Measurements from ENCODE around the gene SYPL1.

Gene SYPL1

GRCh38 chr7:106122713-106123112 is 10.6 kb upstream of the SYPL1 start:
- DNase-seq (ENCODE audit: extremely low read depth in 1 of 2, low read depth in 1 of 2): no peak

- no peak for DNase-seq (ENCODE audit: extremely low read depth in 1 of 2, low read depth in 1 of 2)
These were observed 9.2 kb upstream of the SYPL1 start for GRCh38 chr7:106121189-106121810.

- no peak for DNase-seq (ENCODE audit: extremely low read depth in 1 of 2, low read depth in 1 of 2)
These were observed 8.4 kb upstream of the SYPL1 start for GRCh38 chr7:106120500-106120899.

- DNase-seq (ENCODE audit: extremely low read depth in 1 of 2, low read depth in 1 of 2): no peak
These were observed 7.6 kb upstream of the SYPL1 start for GRCh38 chr7:106119719-106120118.

GRCh38 chr7:106117786-106118544 is 5.9 kb upstream of the SYPL1 start:
- DNase-seq (ENCODE audit: extremely low read depth in 1 of 2, low read depth in 1 of 2): no peak

DNA sequence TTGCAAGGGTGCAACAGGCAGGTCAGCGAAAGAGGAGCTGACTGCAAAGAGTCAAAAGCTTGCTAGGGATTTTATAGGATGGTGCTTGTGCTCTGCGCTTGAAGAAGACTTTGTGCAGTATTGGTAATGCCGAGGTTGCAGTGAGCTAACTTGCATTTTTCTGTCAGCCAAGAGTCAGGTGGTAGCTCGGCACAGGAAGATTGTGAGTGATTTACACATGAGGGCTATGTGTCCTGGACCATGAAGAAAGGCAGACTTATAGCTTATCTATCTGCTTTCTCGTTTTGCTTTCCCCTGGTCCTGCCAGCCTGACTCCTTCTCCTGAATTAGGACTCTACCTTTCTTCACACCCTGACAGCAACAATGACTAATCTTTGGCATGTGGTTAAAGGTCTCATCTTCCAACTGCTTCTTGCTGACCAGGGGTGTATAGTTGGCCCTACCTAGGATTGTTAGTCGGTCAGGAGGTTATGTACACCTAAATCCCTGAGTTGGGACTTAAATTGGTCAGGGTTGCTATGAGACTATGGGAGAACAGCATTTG is 4.1 kb upstream of the SYPL1 start:
- no peak for DNase-seq (ENCODE audit: extremely low read depth in 1 of 2, low read depth in 1 of 2)

- no peak for DNase-seq (ENCODE audit: extremely low read depth in 1 of 2, low read depth in 1 of 2)
These were observed 2.7 kb upstream of the SYPL1 start for GRCh38 chr7:106114716-106115383.

- no peak for DNase-seq (ENCODE audit: extremely low read depth in 1 of 2, low read depth in 1 of 2)
These were observed 885 bp upstream of the SYPL1 start for GRCh38 chr7:106112972-106113421.

GRCh38 chr7:106111655-106112117 is 426 bp downstream of the SYPL1 start:
- DNase-seq (ENCODE audit: extremely low read depth in 1 of 2, low read depth in 1 of 2): no peak

DNA sequence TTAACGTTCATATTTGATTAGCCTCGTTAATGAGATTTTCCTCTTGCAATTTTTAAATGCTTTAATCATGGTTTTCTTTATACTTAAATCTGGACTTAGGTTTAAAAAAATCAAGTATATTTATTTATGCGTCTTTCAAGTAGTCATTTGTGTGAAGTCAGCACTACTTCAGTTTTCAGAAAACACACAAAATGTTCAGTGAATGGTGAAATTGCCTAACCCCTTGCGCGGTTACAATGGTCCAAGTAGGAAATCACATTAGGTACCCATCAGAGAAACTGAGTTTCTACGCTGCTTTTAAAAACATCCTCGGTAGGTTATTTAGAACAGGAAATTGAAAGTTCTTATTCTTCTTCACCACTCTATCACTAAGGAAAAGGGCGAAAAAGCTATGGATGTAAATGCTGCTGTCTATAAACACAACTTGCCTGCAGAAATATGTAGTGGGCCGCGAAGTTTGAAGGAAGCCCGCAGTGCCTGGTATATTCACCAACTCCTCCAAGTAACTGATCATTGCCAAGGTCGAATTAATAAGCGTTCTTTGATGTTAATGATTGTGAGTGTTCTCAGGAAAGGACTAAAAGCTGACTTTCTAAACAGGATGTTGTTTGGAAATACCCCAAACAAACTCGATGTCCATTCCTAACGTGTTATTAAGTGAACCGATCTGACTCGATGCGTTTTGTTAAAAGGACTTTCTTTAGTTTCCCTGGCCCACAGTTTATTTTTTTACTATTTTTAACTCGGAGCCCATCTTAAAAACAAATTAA is 1.0 kb downstream of the SYPL1 start:
- no peak for DNase-seq (ENCODE audit: extremely low read depth in 1 of 2, low read depth in 1 of 2)

GRCh38 chr7:106110238-106110560 is 1.9 kb downstream of the SYPL1 start:
- DNase-seq (ENCODE audit: extremely low read depth in 1 of 2, low read depth in 1 of 2): no peak

GRCh38 chr7:106109521-106110237 is 2.4 kb downstream of the SYPL1 start:
- no peak for DNase-seq (ENCODE audit: extremely low read depth in 1 of 2, low read depth in 1 of 2)

GRCh38 chr7:106108991-106109390 is 3.1 kb downstream of the SYPL1 start:
- DNase-seq (ENCODE audit: extremely low read depth in 1 of 2, low read depth in 1 of 2): no peak

DNA sequence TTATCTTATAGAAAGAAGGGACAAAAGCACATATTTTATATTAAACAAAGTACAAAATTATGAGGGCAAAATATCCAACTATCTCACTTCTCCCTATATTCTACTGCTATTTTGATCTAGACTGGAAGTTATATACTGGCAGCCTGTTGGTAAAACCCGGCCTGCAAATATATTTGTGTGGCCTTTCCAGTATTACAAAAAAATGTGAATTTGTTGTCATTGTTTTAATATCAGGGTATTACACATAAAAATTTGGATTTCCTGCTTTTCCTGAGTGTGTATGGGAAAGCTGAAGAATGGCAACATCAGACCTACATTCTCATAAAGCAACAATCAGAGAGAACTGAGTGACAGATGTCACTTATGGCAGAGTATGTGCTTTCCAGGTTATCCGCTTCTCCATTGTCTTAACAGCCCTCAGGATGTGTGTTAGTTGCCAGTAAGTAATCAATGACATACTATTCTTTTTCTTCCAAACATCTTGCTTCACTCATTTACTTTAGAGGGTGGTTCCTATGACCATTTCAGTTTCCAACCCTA is 7.3 kb downstream of the SYPL1 start:
- DNase-seq (ENCODE audit: extremely low read depth in 1 of 2, low read depth in 1 of 2): no peak

- DNase-seq (ENCODE audit: extremely low read depth in 1 of 2, low read depth in 1 of 2): no peak
These were observed 9.6 kb downstream of the SYPL1 start for GRCh38 chr7:106102387-106102966.

DNA sequence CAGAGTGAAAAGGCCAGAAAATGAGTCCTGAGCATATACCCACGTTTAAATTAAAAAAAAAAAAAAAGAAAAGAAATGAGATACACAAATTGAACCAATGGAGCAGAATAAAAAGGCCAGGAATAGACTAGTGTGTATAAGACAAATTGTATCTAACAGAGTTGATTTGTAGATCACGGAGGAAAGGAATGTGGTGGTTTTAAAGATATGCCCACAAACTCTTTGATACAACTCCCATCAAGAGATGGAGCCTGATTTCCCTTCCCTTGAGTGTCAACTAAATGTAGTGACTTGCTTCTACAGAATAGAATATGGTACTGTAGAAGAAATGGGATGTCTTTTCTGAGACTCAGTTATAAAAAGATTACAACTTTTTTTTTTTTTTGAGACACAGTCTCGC is 10.4 kb downstream of the SYPL1 start:
- DNase-seq (ENCODE audit: extremely low read depth in 1 of 2, low read depth in 1 of 2): no peak

- DNase-seq (ENCODE audit: extremely low read depth in 1 of 2, low read depth in 1 of 2): no peak
These were observed 11.1 kb downstream of the SYPL1 start for GRCh38 chr7:106100863-106101629.

DNA sequence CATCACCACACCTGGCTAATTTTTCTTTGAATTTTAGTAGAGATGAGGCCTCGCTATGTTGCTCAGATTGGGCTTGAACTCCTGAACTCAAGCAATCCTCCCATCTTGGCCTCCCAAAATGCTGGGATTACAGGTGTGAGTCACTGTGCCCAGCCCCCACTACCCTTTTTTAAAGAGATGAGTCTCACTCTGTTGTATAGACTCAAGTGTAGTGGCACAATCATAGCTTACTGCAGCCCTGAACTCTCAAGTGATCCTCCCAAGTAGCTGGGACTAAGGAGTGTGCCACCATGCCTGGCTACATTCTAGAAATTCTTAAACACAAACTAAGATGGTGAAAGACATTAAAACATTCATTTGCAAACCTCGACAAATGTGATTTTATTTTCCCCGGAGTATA is 12.6 kb downstream of the SYPL1 start:
- DNase-seq (ENCODE audit: extremely low read depth in 1 of 2, low read depth in 1 of 2): no peak

GRCh38 chr7:106098889-106099288 is 13.2 kb downstream of the SYPL1 start:
- no peak for DNase-seq (ENCODE audit: extremely low read depth in 1 of 2, low read depth in 1 of 2)

Data from activated CD8-positive, alpha-beta memory T cell treated with anti-CD3 and anti-CD28 coated beads for 1 hour (primary cell).